ENCODE measurements around the gene NHEJ1. TPM values are rescaled to one million over a fixed set of nuclear protein-coding genes. Genes with fewer than 3 reads are reported as not detected.

The NHEJ1 gene
- total and polyA plus RNA-seq, 2 donors: 8.3 to 12.3 TPM

DNA sequence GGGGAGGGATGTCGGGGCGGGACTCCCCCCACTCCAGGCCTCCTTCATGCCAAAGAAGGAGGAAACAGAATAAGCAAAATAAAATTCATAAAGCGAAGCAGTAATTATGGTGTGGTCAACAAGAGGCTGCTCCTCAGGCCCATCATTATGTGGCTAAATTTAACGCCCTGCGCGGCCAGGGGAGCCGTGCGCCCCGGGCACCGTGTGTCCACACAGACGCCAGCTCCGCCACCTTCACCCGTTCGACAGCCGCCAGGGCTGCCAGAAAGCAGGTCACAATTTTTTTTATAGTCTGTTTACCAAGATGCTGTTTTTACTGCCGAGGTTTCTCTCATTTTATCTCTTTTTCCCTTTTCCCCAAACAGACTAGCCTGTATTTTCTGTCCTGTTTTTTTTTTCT is 31.0 kb downstream of the NHEJ1 start:
- no peak for DNase-seq (ENCODE audit: low read depth in 6 of 9, low spot score in 9 of 9)
- Histone ChIP-seq H3K4me3 (ENCODE audit: low read length in 2 of 2) (no peak overlapping the region), H3K27me3 (ENCODE audit: control insufficient read depth in 2 of 2, insufficient read depth in 1 of 2, low read length in 1 of 2) (no peaks in the 10 kb centered on the region), H3K9me3 (ENCODE audit: control insufficient read depth in 2 of 2, insufficient read depth in 1 of 2, low read length in 1 of 2) (no peaks in the 10 kb centered on the region), H3K27ac (ENCODE audit: low read depth in 1 of 2, low read length in 1 of 2) (no peak overlapping the region), H3K4me1 (ENCODE audit: control insufficient read depth in 2 of 2, insufficient read depth in 2 of 2, low read length in 2 of 2) (no peaks in the 10 kb centered on the region), H3K36me3 (ENCODE audit: control insufficient read depth in 2 of 2, insufficient read depth in 2 of 2, low read length in 1 of 2) (no peaks in the 10 kb centered on the region)
- 96% methylated on average over 16 of the region's 16 CpGs for WGBS

DNA sequence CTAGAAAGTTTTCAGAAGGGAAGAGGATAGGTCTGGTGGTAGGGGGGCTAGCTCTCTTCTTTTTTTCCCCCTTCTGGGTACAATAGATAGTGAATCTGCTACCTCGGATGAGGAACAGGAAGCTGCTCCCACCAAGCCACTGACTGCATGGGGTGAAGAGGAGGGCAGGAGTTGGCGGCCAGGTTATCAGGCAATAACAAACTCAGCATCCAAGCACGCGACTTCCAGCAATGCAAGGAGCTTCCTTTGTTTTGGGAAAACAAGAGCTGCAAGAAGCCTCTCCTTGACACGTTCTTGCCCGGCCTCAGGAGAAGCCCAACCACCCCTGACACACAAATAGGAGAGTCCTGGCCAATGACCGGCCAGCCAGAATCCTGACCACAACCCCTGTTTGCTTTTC is 32.2 kb downstream of the NHEJ1 start:
- WGBS: 71% methylated on average over 7 of the region's 7 CpGs
- Histone ChIP-seq H3K9me3 (ENCODE audit: control insufficient read depth in 2 of 2, insufficient read depth in 1 of 2, low read length in 1 of 2) (no peaks in the 10 kb centered on the region), H3K4me1 (ENCODE audit: control insufficient read depth in 2 of 2, insufficient read depth in 2 of 2, low read length in 2 of 2) (no peaks in the 10 kb centered on the region), H3K27ac (ENCODE audit: low read depth in 1 of 2, low read length in 1 of 2) (no peak overlapping the region), H3K27me3 (ENCODE audit: control insufficient read depth in 2 of 2, insufficient read depth in 1 of 2, low read length in 1 of 2) (no peaks in the 10 kb centered on the region), H3K4me3 (ENCODE audit: low read length in 2 of 2) (no peak overlapping the region), H3K36me3 (ENCODE audit: control insufficient read depth in 2 of 2, insufficient read depth in 2 of 2, low read length in 1 of 2) (no peaks in the 10 kb centered on the region)
- DNase-seq (ENCODE audit: low read depth in 6 of 9, low spot score in 9 of 9): no peak

DNA sequence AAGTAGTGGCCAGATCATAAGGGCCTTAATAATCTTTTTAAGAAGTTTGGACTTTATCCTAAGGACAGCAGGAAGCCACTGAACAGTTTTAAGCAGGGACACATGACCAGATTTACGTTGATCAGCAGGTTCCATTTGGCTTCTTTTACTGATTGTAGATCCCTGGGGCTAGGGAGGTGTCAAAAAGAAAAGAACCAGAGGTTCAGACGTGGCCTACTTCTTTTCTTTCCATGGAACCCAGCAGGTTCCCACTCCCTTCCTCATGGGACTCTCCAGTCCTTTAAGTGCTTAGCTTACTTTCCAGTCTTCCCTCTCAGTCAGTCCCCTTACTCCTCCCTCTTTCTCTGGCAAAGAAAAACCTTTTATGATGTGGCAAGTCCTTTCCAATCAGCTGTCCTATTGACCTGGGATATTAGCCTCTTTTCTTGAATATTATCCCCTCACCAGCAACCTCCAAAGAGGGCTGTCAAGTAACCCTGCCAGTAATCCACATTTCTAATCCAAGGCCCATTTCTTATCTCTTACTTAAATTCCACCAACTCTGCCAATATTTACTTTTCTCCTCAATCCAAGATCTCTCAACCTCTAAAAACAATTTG is 33.5 kb downstream of the NHEJ1 start:
- no peaks in the 10 kb centered on the region for H3K36me3 ChIP-seq (ENCODE audit: control insufficient read depth in 2 of 2, insufficient read depth in 2 of 2, low read length in 1 of 2)
- H3K27me3 ChIP-seq (ENCODE audit: control insufficient read depth in 2 of 2, insufficient read depth in 1 of 2, low read length in 1 of 2): no peaks in the 10 kb centered on the region
- no peaks in the 10 kb centered on the region for H3K9me3 ChIP-seq (ENCODE audit: control insufficient read depth in 2 of 2, insufficient read depth in 1 of 2, low read length in 1 of 2)
- no peak for DNase-seq (ENCODE audit: low read depth in 6 of 9, low spot score in 9 of 9)
- H3K27ac ChIP-seq (ENCODE audit: low read depth in 1 of 2, low read length in 1 of 2): no peak overlapping the region
- H3K4me3 ChIP-seq (ENCODE audit: low read length in 2 of 2): no peak overlapping the region
- H3K4me1 ChIP-seq (ENCODE audit: control insufficient read depth in 2 of 2, insufficient read depth in 2 of 2, low read length in 2 of 2): no peaks in the 10 kb centered on the region
- 97% methylated on average over 2 of the region's 2 CpGs for WGBS

DNA sequence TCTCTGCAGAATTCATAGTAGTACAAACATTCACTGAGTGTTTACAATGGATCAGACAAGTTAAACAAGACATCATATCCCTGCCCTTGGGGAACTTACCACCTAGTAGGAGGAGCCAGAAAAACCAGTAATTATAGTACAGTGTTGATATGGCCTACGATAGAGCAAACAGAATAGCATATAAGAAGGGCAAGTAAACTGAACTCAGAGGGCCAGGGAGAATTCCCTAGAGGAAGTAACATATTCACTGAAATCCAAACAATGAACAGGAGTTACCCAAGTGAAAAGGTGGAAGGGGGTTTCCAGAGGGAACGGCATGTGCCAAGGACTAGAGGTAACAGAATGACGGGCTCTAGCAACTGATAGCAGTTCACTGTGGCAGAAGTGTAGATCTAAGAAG is 34.1 kb downstream of the NHEJ1 start:
- no peak for DNase-seq (ENCODE audit: low read depth in 6 of 9, low spot score in 9 of 9)
- no peaks in the 10 kb centered on the region for H3K9me3 ChIP-seq (ENCODE audit: control insufficient read depth in 2 of 2, insufficient read depth in 1 of 2, low read length in 1 of 2)
- H3K4me1 ChIP-seq (ENCODE audit: control insufficient read depth in 2 of 2, insufficient read depth in 2 of 2, low read length in 2 of 2): no peaks in the 10 kb centered on the region
- no peaks in the 10 kb centered on the region for H3K27me3 ChIP-seq (ENCODE audit: control insufficient read depth in 2 of 2, insufficient read depth in 1 of 2, low read length in 1 of 2)
- H3K4me3 ChIP-seq (ENCODE audit: low read length in 2 of 2): no peak overlapping the region
- 96% methylated on average over 3 of the region's 3 CpGs for WGBS
- H3K36me3 ChIP-seq (ENCODE audit: control insufficient read depth in 2 of 2, insufficient read depth in 2 of 2, low read length in 1 of 2): no peaks in the 10 kb centered on the region
- H3K27ac ChIP-seq (ENCODE audit: low read depth in 1 of 2, low read length in 1 of 2): no peak overlapping the region

DNA sequence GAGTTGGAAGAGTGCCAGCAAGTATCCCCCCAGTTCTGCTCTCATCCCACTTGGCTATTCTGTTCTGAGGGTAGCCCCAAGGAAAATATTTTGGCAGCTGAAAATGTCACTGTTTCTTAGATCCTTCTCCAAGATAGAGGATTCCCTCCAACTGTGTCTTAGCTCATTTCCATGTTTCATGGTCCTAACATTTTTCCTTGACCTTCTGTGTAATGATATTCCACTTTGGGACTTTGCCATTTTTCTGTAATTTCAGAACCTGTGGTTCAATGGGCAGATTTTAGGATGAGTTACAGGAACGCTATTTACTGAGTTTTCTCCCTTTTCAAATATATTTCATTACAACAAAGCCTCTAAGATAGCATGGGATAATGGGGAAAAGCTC is 34.7 kb downstream of the NHEJ1 start:
- no peaks in the 10 kb centered on the region for H3K4me1 ChIP-seq (ENCODE audit: control insufficient read depth in 2 of 2, insufficient read depth in 2 of 2, low read length in 2 of 2)
- WGBS: 93% methylated on average over 1 of the region's 1 CpG
- H3K9me3 ChIP-seq (ENCODE audit: control insufficient read depth in 2 of 2, insufficient read depth in 1 of 2, low read length in 1 of 2): no peaks in the 10 kb centered on the region
- no peaks in the 10 kb centered on the region for H3K27me3 ChIP-seq (ENCODE audit: control insufficient read depth in 2 of 2, insufficient read depth in 1 of 2, low read length in 1 of 2)
- H3K27ac ChIP-seq (ENCODE audit: low read depth in 1 of 2, low read length in 1 of 2): no peak overlapping the region
- no peaks in the 10 kb centered on the region for H3K36me3 ChIP-seq (ENCODE audit: control insufficient read depth in 2 of 2, insufficient read depth in 2 of 2, low read length in 1 of 2)
- no peak for DNase-seq (ENCODE audit: low read depth in 6 of 9, low spot score in 9 of 9)
- no peak overlapping the region for H3K4me3 ChIP-seq (ENCODE audit: low read length in 2 of 2)

DNA sequence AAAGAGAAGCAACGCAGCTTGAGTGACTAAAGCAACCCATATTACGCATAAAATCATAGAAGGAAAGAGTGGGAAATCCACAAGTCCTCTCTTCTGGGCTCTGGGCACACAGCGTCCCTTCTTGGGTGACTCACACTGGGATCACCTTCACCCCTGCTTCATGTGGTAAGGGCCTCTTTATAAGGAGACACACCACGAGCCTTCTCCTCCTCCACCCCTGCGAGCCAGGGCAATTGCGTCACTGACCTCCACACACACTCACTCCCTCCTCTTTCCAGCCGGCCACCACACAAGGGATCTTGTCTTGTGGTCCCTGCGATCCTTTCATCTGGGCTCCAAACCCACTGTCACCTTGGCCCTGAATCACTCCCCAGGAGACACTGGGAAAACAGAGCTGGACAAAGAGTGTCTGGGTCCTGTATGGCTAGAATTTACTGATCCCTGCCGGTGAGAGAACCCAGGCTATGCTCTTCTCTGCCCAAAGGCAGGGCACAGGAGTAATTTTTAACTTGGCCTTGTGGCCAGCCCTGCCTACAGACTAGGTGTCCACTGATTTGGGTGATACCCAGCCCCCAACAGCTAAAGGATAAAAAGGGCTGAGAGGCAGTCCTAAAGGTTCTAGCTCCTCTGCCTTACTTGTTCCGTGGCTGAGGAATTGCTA is 35.3 kb downstream of the NHEJ1 start:
- WGBS: 97% methylated on average over 10 of the region's 10 CpGs
- Histone ChIP-seq H3K9me3 (ENCODE audit: control insufficient read depth in 2 of 2, insufficient read depth in 1 of 2, low read length in 1 of 2) (no peaks in the 10 kb centered on the region), H3K36me3 (ENCODE audit: control insufficient read depth in 2 of 2, insufficient read depth in 2 of 2, low read length in 1 of 2) (no peaks in the 10 kb centered on the region), H3K27me3 (ENCODE audit: control insufficient read depth in 2 of 2, insufficient read depth in 1 of 2, low read length in 1 of 2) (no peaks in the 10 kb centered on the region), H3K27ac (ENCODE audit: low read depth in 1 of 2, low read length in 1 of 2) (no peak overlapping the region), H3K4me3 (ENCODE audit: low read length in 2 of 2) (no peak overlapping the region), H3K4me1 (ENCODE audit: control insufficient read depth in 2 of 2, insufficient read depth in 2 of 2, low read length in 2 of 2) (no peaks in the 10 kb centered on the region)
- DNase-seq (ENCODE audit: low read depth in 6 of 9, low spot score in 9 of 9): no peak

GRCh38 chr2:219124381-219125110 is 36.1 kb downstream of the NHEJ1 start:
- WGBS: 70% methylated on average over 4 of the region's 4 CpGs
- no peaks in the 10 kb centered on the region for H3K36me3 ChIP-seq (ENCODE audit: control insufficient read depth in 2 of 2, insufficient read depth in 2 of 2, low read length in 1 of 2)
- no peak overlapping the region for H3K4me3 ChIP-seq (ENCODE audit: low read length in 2 of 2)
- H3K9me3 ChIP-seq (ENCODE audit: control insufficient read depth in 2 of 2, insufficient read depth in 1 of 2, low read length in 1 of 2): no peaks in the 10 kb centered on the region
- no peaks in the 10 kb centered on the region for H3K4me1 ChIP-seq (ENCODE audit: control insufficient read depth in 2 of 2, insufficient read depth in 2 of 2, low read length in 2 of 2)
- no peak overlapping the region for H3K27ac ChIP-seq (ENCODE audit: low read depth in 1 of 2, low read length in 1 of 2)
- H3K27me3 ChIP-seq (ENCODE audit: control insufficient read depth in 2 of 2, insufficient read depth in 1 of 2, low read length in 1 of 2): no peaks in the 10 kb centered on the region
- no peak for DNase-seq (ENCODE audit: low read depth in 6 of 9, low spot score in 9 of 9)

- WGBS: 95% methylated on average over 8 of the region's 8 CpGs
Observed at GRCh38 chr2:219123356-219124135, 37.1 kb downstream of the NHEJ1 start.

More at GRCh38 chr2:219123356-219124135, 37.1 kb downstream of the NHEJ1 start:
- H3K36me3 ChIP-seq (ENCODE audit: control insufficient read depth in 2 of 2, insufficient read depth in 2 of 2, low read length in 1 of 2): no peaks in the 10 kb centered on the region
- H3K4me3 ChIP-seq (ENCODE audit: low read length in 2 of 2): no peak overlapping the region
- H3K27ac ChIP-seq (ENCODE audit: low read depth in 1 of 2, low read length in 1 of 2): no peak overlapping the region
- no peaks in the 10 kb centered on the region for H3K27me3 ChIP-seq (ENCODE audit: control insufficient read depth in 2 of 2, insufficient read depth in 1 of 2, low read length in 1 of 2)
- no peaks in the 10 kb centered on the region for H3K9me3 ChIP-seq (ENCODE audit: control insufficient read depth in 2 of 2, insufficient read depth in 1 of 2, low read length in 1 of 2)
- no peak for DNase-seq (ENCODE audit: low read depth in 6 of 9, low spot score in 9 of 9)
- H3K4me1 ChIP-seq (ENCODE audit: control insufficient read depth in 2 of 2, insufficient read depth in 2 of 2, low read length in 2 of 2): no peaks in the 10 kb centered on the region
